ENCODE measurements around the gene S1PR1. TPM values are rescaled to one million over a fixed set of nuclear protein-coding genes. Genes with fewer than 3 reads are reported as not detected.
A peak's percentile ranks its signal among the peaks of the same experiment; 100 is the strongest.

The S1PR1 gene
- total RNA-seq, 2 donors from 2014 or later, result 92.2 to 125 TPM

DNA sequence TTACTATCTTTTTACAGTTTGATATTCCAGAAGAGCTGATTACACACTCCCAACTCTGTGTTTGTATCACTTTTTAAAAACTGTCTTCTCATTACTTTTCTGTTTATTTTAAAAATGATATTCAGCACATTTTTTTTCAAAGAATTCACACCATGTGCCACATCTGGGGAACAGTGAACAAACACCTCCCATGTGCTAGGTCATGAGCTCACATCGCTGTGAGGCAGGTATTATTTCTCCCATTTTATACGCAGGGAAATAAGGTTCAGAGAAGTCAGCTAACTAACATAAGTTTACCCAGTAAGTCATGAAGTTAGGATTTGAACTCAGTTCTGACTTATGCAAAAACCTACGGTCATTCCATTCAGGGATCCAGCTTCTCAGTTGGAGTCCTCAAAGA, 44.9 kb downstream of the S1PR1 start:
- Histone ChIP-seq H3K4me3 (no peak overlapping the region), H3K27me3 (no peaks in the 10 kb centered on the region), H3K36me3 (no peaks in the 10 kb centered on the region), H3K4me1 (no peaks in the 10 kb centered on the region), H3K27ac (no peak overlapping the region), H3K9me3 (peaks cover 0 to 5% of the 10 kb centered on the region in 2 donors)
- TF ChIP-seq, protein P1, sequence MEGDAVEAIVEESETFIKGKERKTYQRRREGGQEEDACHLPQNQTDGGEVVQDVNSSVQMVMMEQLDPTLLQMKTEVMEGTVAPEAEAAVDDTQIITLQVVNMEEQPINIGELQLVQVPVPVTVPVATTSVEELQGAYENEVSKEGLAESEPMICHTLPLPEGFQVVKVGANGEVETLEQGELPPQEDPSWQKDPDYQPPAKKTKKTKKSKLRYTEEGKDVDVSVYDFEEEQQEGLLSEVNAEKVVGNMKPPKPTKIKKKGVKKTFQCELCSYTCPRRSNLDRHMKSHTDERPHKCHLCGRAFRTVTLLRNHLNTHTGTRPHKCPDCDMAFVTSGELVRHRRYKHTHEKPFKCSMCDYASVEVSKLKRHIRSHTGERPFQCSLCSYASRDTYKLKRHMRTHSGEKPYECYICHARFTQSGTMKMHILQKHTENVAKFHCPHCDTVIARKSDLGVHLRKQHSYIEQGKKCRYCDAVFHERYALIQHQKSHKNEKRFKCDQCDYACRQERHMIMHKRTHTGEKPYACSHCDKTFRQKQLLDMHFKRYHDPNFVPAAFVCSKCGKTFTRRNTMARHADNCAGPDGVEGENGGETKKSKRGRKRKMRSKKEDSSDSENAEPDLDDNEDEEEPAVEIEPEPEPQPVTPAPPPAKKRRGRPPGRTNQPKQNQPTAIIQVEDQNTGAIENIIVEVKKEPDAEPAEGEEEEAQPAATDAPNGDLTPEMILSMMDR (IDR thresholded peaks at IDR 0.05), result no peak
- DNase-seq (ENCODE audit: low spot score), result no peak

DNA sequence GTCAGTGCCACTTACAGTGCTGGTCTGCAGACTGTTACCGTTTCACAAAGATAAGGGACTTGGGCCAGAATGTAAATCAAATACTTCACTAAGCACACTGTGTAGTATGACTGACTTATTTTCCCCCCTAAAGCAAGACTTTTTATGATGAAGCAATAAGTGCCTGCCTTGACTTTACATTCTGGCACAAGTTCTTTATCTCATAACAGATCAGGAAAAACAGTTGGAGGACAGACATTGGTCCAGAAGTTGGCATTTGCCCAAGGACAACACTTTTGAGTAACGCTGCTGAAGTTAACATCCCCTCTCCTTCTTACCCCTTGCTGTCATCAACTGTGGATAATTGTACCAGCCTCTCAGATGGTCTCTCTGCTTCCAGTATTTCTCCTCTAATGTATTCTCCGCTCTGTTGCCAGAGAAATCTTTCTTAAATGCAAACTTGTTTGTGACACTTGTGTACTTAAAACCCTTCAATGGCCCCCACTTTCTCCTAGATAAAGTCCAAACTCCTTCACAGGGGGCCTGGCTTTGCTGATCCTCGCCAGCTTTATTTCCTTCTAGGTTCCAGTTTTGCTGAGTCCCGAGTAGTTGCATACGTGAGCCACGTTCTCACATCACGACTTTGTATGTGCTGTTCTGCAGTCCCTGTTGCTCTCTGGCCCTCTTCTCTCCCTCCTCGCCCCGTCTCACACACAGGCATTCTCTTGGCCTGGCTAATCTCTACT, 45.7 kb downstream of the S1PR1 start:
- peaks cover 0 to 5% of the 10 kb centered on the region in 2 donors for H3K9me3 ChIP-seq
- H3K36me3 ChIP-seq, result no peaks in the 10 kb centered on the region
- TF ChIP-seq, protein P1 (IDR thresholded peaks at IDR 0.05), result no peak
- H3K4me1 ChIP-seq, result no peaks in the 10 kb centered on the region
- DNase-seq (ENCODE audit: low spot score), result peak; percentile 43
- no peak overlapping the region for H3K4me3 ChIP-seq
- no peaks in the 10 kb centered on the region for H3K27me3 ChIP-seq
- no peak overlapping the region for H3K27ac ChIP-seq

DNA sequence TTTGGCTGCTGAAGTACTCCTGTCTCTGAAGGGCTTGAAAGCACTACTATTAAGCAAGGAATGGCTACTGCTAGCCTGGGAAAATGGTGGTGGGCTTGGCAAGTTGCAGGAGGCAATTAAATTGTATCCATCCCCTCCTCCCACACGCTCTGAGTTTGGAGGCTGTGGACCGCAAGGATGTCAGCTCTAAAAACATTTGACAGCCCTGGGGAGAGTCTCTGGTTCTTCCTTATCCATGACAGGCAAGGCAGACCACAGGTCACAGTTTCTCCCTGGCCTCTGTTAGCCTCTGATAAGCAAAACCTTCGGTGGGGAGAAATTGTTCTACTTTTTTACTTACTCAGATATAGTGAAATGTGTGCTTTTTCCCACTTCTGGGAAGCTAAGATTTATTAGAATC, 46.6 kb downstream of the S1PR1 start:
- H3K27me3 ChIP-seq, result no peaks in the 10 kb centered on the region
- no peak overlapping the region for H3K4me3 ChIP-seq
- peaks cover 0 to 5% of the 10 kb centered on the region in 2 donors for H3K9me3 ChIP-seq
- H3K36me3 ChIP-seq, result no peaks in the 10 kb centered on the region
- peak; percentile 5 for DNase-seq (ENCODE audit: low spot score)
- H3K27ac ChIP-seq, result no peak overlapping the region
- TF ChIP-seq, protein P1 (IDR thresholded peaks at IDR 0.05), result no peak
- no peaks in the 10 kb centered on the region for H3K4me1 ChIP-seq

DNA sequence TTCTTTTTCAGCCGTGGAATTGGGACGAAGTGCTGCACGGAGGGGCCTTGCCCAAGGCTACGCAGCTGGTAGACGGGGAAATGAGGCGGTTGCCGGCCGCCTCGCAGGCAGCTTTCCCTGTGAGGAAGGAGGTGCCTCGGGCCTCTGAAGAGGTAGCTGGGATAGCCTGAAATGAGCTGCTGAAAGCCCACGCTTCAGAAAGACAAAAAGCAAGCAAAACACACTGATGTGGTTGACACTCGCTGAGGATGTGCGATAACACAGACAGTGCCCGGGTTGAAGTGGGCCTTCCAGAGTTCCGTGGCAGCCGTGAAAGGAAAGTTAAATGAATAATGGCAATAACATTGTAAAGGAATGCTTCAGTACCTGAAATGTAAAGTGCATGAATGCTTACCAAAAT, 47.2 kb downstream of the S1PR1 start:
- Histone ChIP-seq H3K4me1 (no peaks in the 10 kb centered on the region), H3K36me3 (no peaks in the 10 kb centered on the region), H3K4me3 (no peak overlapping the region), H3K27ac (no peak overlapping the region), H3K9me3 (peaks cover 0 to 5% of the 10 kb centered on the region in 2 donors), H3K27me3 (no peaks in the 10 kb centered on the region)
- TF ChIP-seq, protein P1 (IDR thresholded peaks at IDR 0.05), result no peak
- peak; percentile 26 for DNase-seq (ENCODE audit: low spot score)

DNA sequence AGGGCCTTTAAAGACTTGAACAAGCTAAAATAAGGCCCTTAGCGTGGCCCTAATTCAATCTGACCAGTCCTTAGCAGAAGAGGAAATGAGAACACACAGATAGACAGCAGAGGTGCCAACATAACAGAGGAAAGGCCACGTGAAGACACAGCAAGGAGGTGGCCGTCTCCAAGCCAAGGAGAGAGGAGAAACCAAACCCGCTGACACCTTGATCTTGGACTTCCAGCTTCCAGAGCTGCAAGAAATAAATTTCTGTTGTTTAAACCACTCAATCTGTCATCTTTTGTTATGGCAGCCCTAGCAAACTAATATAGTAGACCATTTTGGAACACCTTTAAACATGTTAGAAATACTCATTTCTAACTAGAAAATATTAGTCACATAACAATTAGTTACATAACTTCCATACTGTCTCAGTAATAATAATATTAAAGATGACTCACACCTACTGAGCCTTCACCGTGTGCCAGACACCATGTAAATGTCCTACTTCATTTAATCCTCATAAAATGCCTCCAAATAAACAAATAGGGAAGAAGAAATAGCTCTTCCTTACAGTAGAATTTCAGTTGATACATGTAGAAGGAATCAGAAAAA, 47.9 kb downstream of the S1PR1 start:
- H3K27ac ChIP-seq, result no peak overlapping the region
- H3K27me3 ChIP-seq, result no peaks in the 10 kb centered on the region
- peaks cover 0 to 5% of the 10 kb centered on the region in 2 donors for H3K9me3 ChIP-seq
- TF ChIP-seq, protein P1 (IDR thresholded peaks at IDR 0.05), result no peak
- H3K4me1 ChIP-seq, result no peaks in the 10 kb centered on the region
- H3K36me3 ChIP-seq, result no peaks in the 10 kb centered on the region
- no peak overlapping the region for H3K4me3 ChIP-seq
- DNase-seq (ENCODE audit: low spot score), result peak; percentile 11

Measured in right atrium auricular region (tissue), 2 donors.